Loucy (cell line): Measurements from ENCODE around the gene RASSF7.

ENCODE experiments used
- H2AFZ ChIP-seq: fragments of 200-600 bp; sonication (generic); 2 replicates; pipeline ENCODE4 v1.6.0; 2016; ENCODE audit warnings: antibody characterized with exemption, mild to moderate bottlenecking, low read length, moderate library complexity
- H3F3A ChIP-seq: fragments of 200-600 bp; 2 replicates; pipeline ENCODE4 v1.6.0; 2016; ENCODE audit warnings: antibody characterized with exemption, low read depth, mild to moderate bottlenecking
- H3K27me3 ChIP-seq: fragments of 200-600 bp; sonication (generic); 2 replicates; pipeline ENCODE4 v1.6.1; 2014; ENCODE audit warnings: low read length, mild to moderate bottlenecking; ENCODE audit not compliant: insufficient read depth, poor library complexity, severe bottlenecking
- H3K36me3 ChIP-seq: fragments of 200-600 bp; sonication (generic); 2 replicates; pipeline ENCODE4 v1.6.1; 2016; ENCODE audit warnings: low read length; ENCODE audit not compliant: insufficient read depth
- H3K4me1 ChIP-seq: fragments of 200-600 bp; sonication (generic); 2 replicates; pipeline ENCODE4 v1.5.1; 2014; ENCODE audit warnings: low read length, mild to moderate bottlenecking; ENCODE audit not compliant: insufficient read depth, poor library complexity, severe bottlenecking
- H3K4me2 ChIP-seq: fragments of 200-600 bp; sonication (generic); 2 replicates; pipeline ENCODE4 v1.6.0; 2014; ENCODE audit warnings: antibody characterized with exemption, low read length, low read depth, mild to moderate bottlenecking; ENCODE audit not compliant: poor library complexity, severe bottlenecking
- H3K4me3 ChIP-seq: fragments of 200-600 bp; sonication (generic); 2 replicates; pipeline ENCODE4 v1.5.1; 2014; ENCODE audit warnings: low read length, mild to moderate bottlenecking, mixed read lengths; ENCODE audit not compliant: poor library complexity, severe bottlenecking
- H3K79me2 ChIP-seq: fragments of 200-600 bp; sonication (generic); 2 replicates; pipeline ENCODE4 v1.6.1; 2014; ENCODE audit warnings: low read length; ENCODE audit not compliant: insufficient read depth
- H3K9ac ChIP-seq: fragments of 200-600 bp; sonication (generic); 2 replicates; pipeline ENCODE4 v1.6.0; 2014; ENCODE audit warnings: mild to moderate bottlenecking, low read depth, low read length, moderate library complexity; ENCODE audit not compliant: poor library complexity, severe bottlenecking
- H3K9me2 ChIP-seq: fragments of 200-600 bp; sonication (generic); replicated peaks from 2 replicates; pipeline ENCODE4 v1.6.1; 2016; ENCODE audit warnings: low read depth, low read length, mixed read lengths
- H3K9me3 ChIP-seq: fragments of 200-600 bp; sonication (generic); 2 replicates; pipeline ENCODE4 v1.6.1; 2014; ENCODE audit warnings: mild to moderate bottlenecking, antibody characterized with exemption, low read length, low read depth; ENCODE audit not compliant: insufficient read depth
- H4K20me1 ChIP-seq: fragments of 200-600 bp; sonication (generic); 2 replicates; pipeline ENCODE4 v1.6.0; 2014; ENCODE audit warnings: antibody characterized with exemption, low read length, mild to moderate bottlenecking; ENCODE audit not compliant: insufficient read depth, poor library complexity, severe bottlenecking
- EZH2phosphoT487 ChIP-seq: fragments of 200-600 bp; IDR thresholded peaks from 2 replicates; pipeline ENCODE4 v1.6.1; 2018; ENCODE audit warnings: antibody characterized with exemption, mild to moderate bottlenecking, moderate library complexity, borderline replicate concordance
- TF ChIP-seq, protein P1 (sequence below): fragments of 200-600 bp; sonication (generic); conservative IDR thresholded peaks from 2 replicates; pipeline ENCODE4 v1.5.1; 2014; ENCODE audit warnings: mild to moderate bottlenecking, antibody characterized with exemption, low read length

The RASSF7 gene

DNA sequence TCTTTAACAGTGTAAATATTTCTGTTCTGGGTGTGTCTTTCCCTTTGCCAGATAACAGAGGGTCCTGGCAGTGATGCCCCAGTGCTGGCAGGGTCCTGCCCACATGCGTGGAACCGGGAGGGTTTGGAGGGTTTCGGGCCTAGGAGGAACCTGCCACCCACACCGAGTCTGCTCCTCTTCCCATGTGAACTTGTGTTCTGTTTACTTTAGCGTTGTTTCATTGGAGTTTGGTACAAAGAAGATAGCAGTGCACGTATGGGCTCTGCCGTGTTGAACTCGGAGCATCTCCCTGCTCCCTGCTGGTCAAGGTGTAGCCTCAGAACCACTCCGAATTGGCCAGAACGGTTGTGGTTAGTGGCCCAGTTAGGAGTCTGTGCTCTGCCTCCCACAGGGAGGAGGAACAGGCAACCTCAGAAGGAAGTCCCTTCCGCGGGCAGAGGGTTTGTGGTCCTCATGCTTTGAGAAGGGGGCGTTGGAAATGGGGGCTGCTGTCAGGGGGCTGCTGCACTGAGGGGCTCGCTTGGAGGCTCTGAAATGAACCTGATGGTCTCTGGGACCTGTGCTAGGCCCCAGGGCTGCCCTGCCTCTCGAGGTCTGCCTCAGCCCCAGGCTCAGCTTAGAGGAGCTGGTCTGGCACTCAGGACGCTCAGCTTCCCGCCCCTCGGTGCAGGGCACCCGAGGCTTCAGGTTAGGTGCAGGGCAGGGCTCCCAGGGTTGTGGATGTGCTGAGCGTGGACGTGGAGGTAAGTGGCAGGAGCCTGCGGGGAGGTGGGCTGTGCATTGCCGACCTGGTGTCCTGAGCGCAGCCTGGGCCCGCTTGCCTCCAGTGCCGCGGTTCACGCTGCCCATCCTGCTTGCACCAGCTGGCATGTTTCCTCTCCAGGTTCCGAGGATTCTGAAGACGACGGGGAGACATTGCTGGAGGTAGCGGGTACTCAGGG, 25.9 kb downstream of the RASSF7 start:
- no peak overlapping the region for H2AFZ ChIP-seq
- no peaks in the 10 kb centered on the region for H3K9me3 ChIP-seq
- H3K9me2 ChIP-seq, result no peaks in the 10 kb centered on the region
- H3K4me3 ChIP-seq, result no peak overlapping the region
- TF ChIP-seq EZH2phosphoT487, result no peak
- TF ChIP-seq, protein P1, sequence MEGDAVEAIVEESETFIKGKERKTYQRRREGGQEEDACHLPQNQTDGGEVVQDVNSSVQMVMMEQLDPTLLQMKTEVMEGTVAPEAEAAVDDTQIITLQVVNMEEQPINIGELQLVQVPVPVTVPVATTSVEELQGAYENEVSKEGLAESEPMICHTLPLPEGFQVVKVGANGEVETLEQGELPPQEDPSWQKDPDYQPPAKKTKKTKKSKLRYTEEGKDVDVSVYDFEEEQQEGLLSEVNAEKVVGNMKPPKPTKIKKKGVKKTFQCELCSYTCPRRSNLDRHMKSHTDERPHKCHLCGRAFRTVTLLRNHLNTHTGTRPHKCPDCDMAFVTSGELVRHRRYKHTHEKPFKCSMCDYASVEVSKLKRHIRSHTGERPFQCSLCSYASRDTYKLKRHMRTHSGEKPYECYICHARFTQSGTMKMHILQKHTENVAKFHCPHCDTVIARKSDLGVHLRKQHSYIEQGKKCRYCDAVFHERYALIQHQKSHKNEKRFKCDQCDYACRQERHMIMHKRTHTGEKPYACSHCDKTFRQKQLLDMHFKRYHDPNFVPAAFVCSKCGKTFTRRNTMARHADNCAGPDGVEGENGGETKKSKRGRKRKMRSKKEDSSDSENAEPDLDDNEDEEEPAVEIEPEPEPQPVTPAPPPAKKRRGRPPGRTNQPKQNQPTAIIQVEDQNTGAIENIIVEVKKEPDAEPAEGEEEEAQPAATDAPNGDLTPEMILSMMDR, result no peak
- H3K4me2 ChIP-seq, result no peak overlapping the region
- H4K20me1 ChIP-seq, result peaks cover 34% of the 10 kb centered on the region
- no peaks in the 10 kb centered on the region for H3K27me3 ChIP-seq
- peaks cover 86% of the 10 kb centered on the region; the same call in 1 of the 2 replicates for H3K36me3 ChIP-seq
- H3F3A ChIP-seq, result no peaks in the 10 kb centered on the region
- no peak overlapping the region for H3K9ac ChIP-seq
- H3K79me2 ChIP-seq, result peaks cover 54% of the 10 kb centered on the region
- H3K4me1 ChIP-seq, result no peaks in the 10 kb centered on the region

DNA sequence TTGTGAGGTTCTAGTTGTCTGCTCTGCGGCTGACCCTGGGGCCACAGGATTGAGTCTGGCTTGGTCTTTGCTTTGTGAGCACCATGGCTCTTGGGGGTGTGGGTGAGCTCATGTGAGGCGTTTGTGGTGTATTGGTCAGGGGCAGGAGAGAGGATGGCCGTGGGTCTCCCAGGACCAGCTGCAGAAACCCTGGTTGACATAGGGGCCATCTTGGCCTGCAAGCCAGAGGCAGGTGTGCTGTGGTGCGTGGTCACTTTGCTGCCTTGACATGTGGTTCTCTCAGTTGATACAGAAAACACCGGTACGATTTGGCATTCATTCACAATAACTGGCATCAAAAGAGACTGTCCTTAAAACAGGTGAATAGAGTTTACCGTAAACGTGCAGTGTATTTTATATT, 26.8 kb downstream of the RASSF7 start:
- H3K4me1 ChIP-seq, result no peaks in the 10 kb centered on the region
- peaks cover 84% of the 10 kb centered on the region; the same call in 1 of the 2 replicates for H3K36me3 ChIP-seq
- TF ChIP-seq, protein P1, result no peak
- TF ChIP-seq EZH2phosphoT487, result no peak

DNA sequence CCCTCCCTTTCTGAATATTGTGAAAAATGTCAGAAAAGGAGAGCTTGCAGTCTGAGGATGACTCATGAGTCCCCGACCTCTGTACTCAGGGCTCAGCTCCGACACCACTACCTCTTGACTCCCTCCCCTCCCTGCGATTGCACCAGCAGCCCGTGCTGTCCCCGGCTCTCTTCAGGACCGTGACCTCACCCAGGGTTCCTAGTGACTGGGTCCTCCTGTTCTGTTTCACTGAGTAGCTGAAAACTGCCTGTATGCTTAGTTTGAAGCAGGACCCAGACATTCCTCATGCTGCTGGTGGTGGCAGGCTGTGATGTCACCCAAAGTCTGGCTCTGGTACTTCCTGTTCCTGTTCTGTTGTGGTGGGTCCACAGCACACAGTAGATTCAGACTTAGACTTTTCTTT, 27.2 kb downstream of the RASSF7 start:
- Histone ChIP-seq H2AFZ (no peak overlapping the region), H3K4me1 (no peaks in the 10 kb centered on the region), H3K9me2 (no peaks in the 10 kb centered on the region), H3K36me3 (peaks cover 88% of the 10 kb centered on the region; the same call in 1 of the 2 replicates), H3K79me2 (peaks cover 43% of the 10 kb centered on the region; the same call in 1 of the 2 replicates), H3K4me3 (no peak overlapping the region), H3K9me3 (no peaks in the 10 kb centered on the region), H3K27me3 (no peaks in the 10 kb centered on the region), H3K4me2 (no peak overlapping the region), H3K9ac (no peak overlapping the region), H4K20me1 (peaks cover 26% of the 10 kb centered on the region), H3F3A (no peaks in the 10 kb centered on the region)
- no peak for TF ChIP-seq EZH2phosphoT487
- TF ChIP-seq, protein P1, result no peak

More for the DNA sequence above, 26.8 kb downstream of the RASSF7 start:
- H3K79me2 ChIP-seq, result peaks cover 45% of the 10 kb centered on the region; the same call in 1 of the 2 replicates
- no peaks in the 10 kb centered on the region for H3F3A ChIP-seq
- H3K4me3 ChIP-seq, result no peak overlapping the region
- no peaks in the 10 kb centered on the region for H3K27me3 ChIP-seq
- peaks cover 26% of the 10 kb centered on the region for H4K20me1 ChIP-seq
- H3K9me3 ChIP-seq, result no peaks in the 10 kb centered on the region
- H3K4me2 ChIP-seq, result no peak overlapping the region
- H3K9ac ChIP-seq, result no peak overlapping the region
- H2AFZ ChIP-seq, result no peak overlapping the region
- no peaks in the 10 kb centered on the region for H3K9me2 ChIP-seq
